Adrenal gland (tissue), 5 donors: ENCODE measurements around the gene CYP2J2.

Experiments used
- POLR2A ChIP-seq, 2 donors: fragments of 450-650 bp; IDR thresholded peaks; one replicate each; pipeline ENCODE4 v1.6.1; 2017; ENCODE audit warnings: antibody characterized with exemption in 2 of 2, mild to moderate bottlenecking in 2 of 2, moderate library complexity in 1 of 2
- TF ChIP-seq, protein P1 (sequence below), 6 experiments: fragments of 450-650 bp in 4 of 6; fragments of 200-600 bp in 2 of 6; sonication (generic) in 1 of 6; IDR thresholded peaks; 1 replicate in 5 of 6; 2 replicates in 1 of 6; pipeline versions ENCODE4 v1.5.1 to v1.8.0; 2016 to 2021; ENCODE audit warnings: antibody characterized with exemption in 6 of 6, mild to moderate bottlenecking in 2 of 6, moderate library complexity in 1 of 6
- donor health status: DM: no; HTN: no; CAD: no.

DNA sequence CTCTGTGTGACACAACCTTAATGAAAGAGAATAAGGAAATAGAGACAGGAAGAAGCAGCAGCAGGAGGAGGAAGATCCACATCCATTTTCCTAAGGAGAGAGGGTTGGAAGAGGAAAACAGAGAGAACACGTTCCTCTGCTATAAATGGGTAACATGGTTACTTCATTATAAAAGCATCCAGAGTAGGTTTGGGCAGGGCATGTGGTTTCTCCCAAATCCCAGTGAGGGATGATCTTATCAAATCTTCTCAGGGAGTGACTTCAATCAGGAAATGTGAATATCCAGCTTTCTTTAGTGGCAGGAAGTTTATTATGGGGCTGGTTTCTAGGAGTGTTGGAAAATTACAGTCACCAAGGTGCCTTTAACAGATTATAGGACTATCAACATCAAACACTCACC lies 11.1 kb downstream of the CYP2J2 start:
- TF ChIP-seq, protein P1, sequence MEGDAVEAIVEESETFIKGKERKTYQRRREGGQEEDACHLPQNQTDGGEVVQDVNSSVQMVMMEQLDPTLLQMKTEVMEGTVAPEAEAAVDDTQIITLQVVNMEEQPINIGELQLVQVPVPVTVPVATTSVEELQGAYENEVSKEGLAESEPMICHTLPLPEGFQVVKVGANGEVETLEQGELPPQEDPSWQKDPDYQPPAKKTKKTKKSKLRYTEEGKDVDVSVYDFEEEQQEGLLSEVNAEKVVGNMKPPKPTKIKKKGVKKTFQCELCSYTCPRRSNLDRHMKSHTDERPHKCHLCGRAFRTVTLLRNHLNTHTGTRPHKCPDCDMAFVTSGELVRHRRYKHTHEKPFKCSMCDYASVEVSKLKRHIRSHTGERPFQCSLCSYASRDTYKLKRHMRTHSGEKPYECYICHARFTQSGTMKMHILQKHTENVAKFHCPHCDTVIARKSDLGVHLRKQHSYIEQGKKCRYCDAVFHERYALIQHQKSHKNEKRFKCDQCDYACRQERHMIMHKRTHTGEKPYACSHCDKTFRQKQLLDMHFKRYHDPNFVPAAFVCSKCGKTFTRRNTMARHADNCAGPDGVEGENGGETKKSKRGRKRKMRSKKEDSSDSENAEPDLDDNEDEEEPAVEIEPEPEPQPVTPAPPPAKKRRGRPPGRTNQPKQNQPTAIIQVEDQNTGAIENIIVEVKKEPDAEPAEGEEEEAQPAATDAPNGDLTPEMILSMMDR (IDR thresholded peaks at IDR 0.05): no peak
- no peak for TF ChIP-seq POLR2A (IDR thresholded peaks at IDR 0.05)
